HepG2 (cell line): ENCODE results near the gene MLNR.

Experiments
- ARID2 ChIP-seq: sonication (generic); formaldehyde crosslinking; IDR thresholded peaks from 2 replicates; pipeline ENCODE4 v1.8.1; 2022; ENCODE audit warnings: mild to moderate bottlenecking, missing genetic modification reagents, borderline replicate concordance
- CHD4 ChIP-seq: fragments of 200-600 bp; sonication (generic); IDR thresholded peaks from 2 replicates; pipeline ENCODE4 v1.7.0; 2017; ENCODE audit warnings: mild to moderate bottlenecking, low read length, borderline replicate concordance
- CREB1 ChIP-seq, 2 experiments: fragments of 450-650 bp in 1 of 2; IDR thresholded peaks; 2 replicates each; pipeline ENCODE4 v1.6.1; 2016 to 2017; ENCODE audit warnings: control low read depth in 1 of 2, mild to moderate bottlenecking in 1 of 2, missing compliant biosample characterization in 1 of 2, missing genetic modification characterization in 1 of 2
- HDAC1 ChIP-seq: sonication (generic); formaldehyde crosslinking; IDR thresholded peaks from 2 replicates; pipeline ENCODE4 v1.5.1; 2020; ENCODE audit warnings: mild to moderate bottlenecking, missing genetic modification reagents
- NR1H2 ChIP-seq: sonication (generic); formaldehyde crosslinking; IDR thresholded peaks from 2 replicates; pipeline ENCODE4 v1.8.1; 2022; ENCODE audit warnings: low read depth, missing genetic modification reagents, borderline replicate concordance
- PHF20 ChIP-seq: sonication (generic); formaldehyde crosslinking; IDR thresholded peaks from 2 replicates; pipeline ENCODE4 v1.5.0; 2020; ENCODE audit warnings: mild to moderate bottlenecking, missing genetic modification reagents
- POLR2AphosphoS5 ChIP-seq: IDR thresholded peaks from 2 replicates; pipeline ENCODE4 v1.6.1; 2012; ENCODE audit warnings: low read depth, low read length
- TAF15 ChIP-seq: fragments of 200-400 bp; formaldehyde crosslinking; IDR thresholded peaks from one replicate; pipeline ENCODE4 v1.6.1; 2018; ENCODE audit warnings: mild to moderate bottlenecking, low read depth, low read length; ENCODE audit not compliant: poor library complexity, severe bottlenecking
- ZNF367 ChIP-seq: sonication (generic); formaldehyde crosslinking; IDR thresholded peaks from 2 replicates; pipeline ENCODE4 v1.4.0; 2020; ENCODE audit warnings: missing genetic modification reagents, borderline replicate concordance
- TF ChIP-seq, protein P1 (sequence below), 2 experiments: sonication (generic) in 1 of 2; formaldehyde crosslinking in 1 of 2; IDR thresholded peaks; 2 replicates each; pipeline versions ENCODE4 v1.5.1 to v1.6.1; 2011 to 2020; ENCODE audit warnings: borderline replicate concordance in 1 of 2, low read depth in 1 of 2, low read length in 1 of 2, mild to moderate bottlenecking in 1 of 2, missing genetic modification reagents in 1 of 2, moderate library complexity in 1 of 2
- TF ChIP-seq, protein P2 (sequence below): sonication (generic); formaldehyde crosslinking; IDR thresholded peaks from 2 replicates; pipeline ENCODE4 v1.5.0; 2020; ENCODE audit warnings: mild to moderate bottlenecking, missing genetic modification reagents, moderate library complexity
- TF ChIP-seq, protein P3 (sequence below): sonication (generic); formaldehyde crosslinking; conservative IDR thresholded peaks from 2 replicates; pipeline ENCODE4 v1.4.0; 2020; ENCODE audit warnings: missing genetic modification reagents

GRCh38 chr13:49183672-49184325 lies 36.3 kb upstream of the MLNR start:
- TF ChIP-seq, protein P1, sequence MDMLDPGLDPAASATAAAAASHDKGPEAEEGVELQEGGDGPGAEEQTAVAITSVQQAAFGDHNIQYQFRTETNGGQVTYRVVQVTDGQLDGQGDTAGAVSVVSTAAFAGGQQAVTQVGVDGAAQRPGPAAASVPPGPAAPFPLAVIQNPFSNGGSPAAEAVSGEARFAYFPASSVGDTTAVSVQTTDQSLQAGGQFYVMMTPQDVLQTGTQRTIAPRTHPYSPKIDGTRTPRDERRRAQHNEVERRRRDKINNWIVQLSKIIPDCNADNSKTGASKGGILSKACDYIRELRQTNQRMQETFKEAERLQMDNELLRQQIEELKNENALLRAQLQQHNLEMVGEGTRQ (IDR thresholded peaks at IDR 0.05; ENCODE audit: low read depth, low read length) = no peak
- TF ChIP-seq, protein P1 (CRISPR knock-in tag; IDR thresholded peaks at IDR 0.05; ENCODE audit: borderline replicate concordance) = no peak
- no peak for TF ChIP-seq ZNF367 (CRISPR knock-in tag)
- TF ChIP-seq, protein P2, sequence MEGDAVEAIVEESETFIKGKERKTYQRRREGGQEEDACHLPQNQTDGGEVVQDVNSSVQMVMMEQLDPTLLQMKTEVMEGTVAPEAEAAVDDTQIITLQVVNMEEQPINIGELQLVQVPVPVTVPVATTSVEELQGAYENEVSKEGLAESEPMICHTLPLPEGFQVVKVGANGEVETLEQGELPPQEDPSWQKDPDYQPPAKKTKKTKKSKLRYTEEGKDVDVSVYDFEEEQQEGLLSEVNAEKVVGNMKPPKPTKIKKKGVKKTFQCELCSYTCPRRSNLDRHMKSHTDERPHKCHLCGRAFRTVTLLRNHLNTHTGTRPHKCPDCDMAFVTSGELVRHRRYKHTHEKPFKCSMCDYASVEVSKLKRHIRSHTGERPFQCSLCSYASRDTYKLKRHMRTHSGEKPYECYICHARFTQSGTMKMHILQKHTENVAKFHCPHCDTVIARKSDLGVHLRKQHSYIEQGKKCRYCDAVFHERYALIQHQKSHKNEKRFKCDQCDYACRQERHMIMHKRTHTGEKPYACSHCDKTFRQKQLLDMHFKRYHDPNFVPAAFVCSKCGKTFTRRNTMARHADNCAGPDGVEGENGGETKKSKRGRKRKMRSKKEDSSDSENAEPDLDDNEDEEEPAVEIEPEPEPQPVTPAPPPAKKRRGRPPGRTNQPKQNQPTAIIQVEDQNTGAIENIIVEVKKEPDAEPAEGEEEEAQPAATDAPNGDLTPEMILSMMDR (CRISPR knock-in tag) = no peak
- no peak for TF ChIP-seq TAF15
- no peak for TF ChIP-seq POLR2AphosphoS5
- no peak for TF ChIP-seq CREB1 (IDR thresholded peaks at IDR 0.05)
- TF ChIP-seq CREB1 (CRISPR knock-in tag; IDR thresholded peaks at IDR 0.05) = no peak
- no peak for TF ChIP-seq NR1H2
- TF ChIP-seq, protein P3, sequence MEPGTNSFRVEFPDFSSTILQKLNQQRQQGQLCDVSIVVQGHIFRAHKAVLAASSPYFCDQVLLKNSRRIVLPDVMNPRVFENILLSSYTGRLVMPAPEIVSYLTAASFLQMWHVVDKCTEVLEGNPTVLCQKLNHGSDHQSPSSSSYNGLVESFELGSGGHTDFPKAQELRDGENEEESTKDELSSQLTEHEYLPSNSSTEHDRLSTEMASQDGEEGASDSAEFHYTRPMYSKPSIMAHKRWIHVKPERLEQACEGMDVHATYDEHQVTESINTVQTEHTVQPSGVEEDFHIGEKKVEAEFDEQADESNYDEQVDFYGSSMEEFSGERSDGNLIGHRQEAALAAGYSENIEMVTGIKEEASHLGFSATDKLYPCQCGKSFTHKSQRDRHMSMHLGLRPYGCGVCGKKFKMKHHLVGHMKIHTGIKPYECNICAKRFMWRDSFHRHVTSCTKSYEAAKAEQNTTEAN (CRISPR knock-in tag) = no peak
- TF ChIP-seq CHD4 = no peak
- TF ChIP-seq PHF20 = no peak
- TF ChIP-seq HDAC1 (CRISPR knock-in tag) = no peak
- TF ChIP-seq ARID2 = no peak
